HEK293 (cell line): ENCODE results near the gene CCR6.

Source experiments
- BCL6B ChIP-seq: fragments of 450-650 bp; formaldehyde crosslinking; IDR thresholded peaks from 2 replicates; pipeline ENCODE4 v1.5.1; 2017; ENCODE audit warnings: missing biosample characterization, missing genetic modification characterization
- CTCF ChIP-seq: fragments of 450-650 bp; formaldehyde crosslinking; IDR thresholded peaks from 2 replicates; pipeline ENCODE4 v1.5.1; 2016; ENCODE audit warnings: missing biosample characterization, missing genetic modification characterization
- KLF10 ChIP-seq: fragments of 450-650 bp; IDR thresholded peaks from 2 replicates; pipeline ENCODE4 v1.5.1; 2018; ENCODE audit warnings: missing biosample characterization, mild to moderate bottlenecking, missing genetic modification characterization
- MYNN ChIP-seq: fragments of 450-650 bp; formaldehyde crosslinking; IDR thresholded peaks from 2 replicates; pipeline ENCODE4 v1.5.1; 2016; ENCODE audit warnings: missing biosample characterization, missing genetic modification characterization, borderline replicate concordance
- ZBTB20 ChIP-seq: fragments of 450-650 bp; formaldehyde crosslinking; IDR thresholded peaks from 2 replicates; pipeline ENCODE4 v1.5.1; 2016; ENCODE audit warnings: missing biosample characterization, missing genetic modification characterization
- ZNF140 ChIP-seq: fragments of 450-650 bp; formaldehyde crosslinking; IDR thresholded peaks from 2 replicates; pipeline ENCODE4 v1.5.1; 2016; ENCODE audit warnings: missing biosample characterization, missing genetic modification characterization
- ZNF239 ChIP-seq: fragments of 450-650 bp; formaldehyde crosslinking; IDR thresholded peaks from 2 replicates; pipeline ENCODE4 v1.5.1; 2016; ENCODE audit warnings: missing biosample characterization, missing genetic modification characterization
- ZNF350 ChIP-seq: fragments of 450-650 bp; formaldehyde crosslinking; IDR thresholded peaks from 2 replicates; pipeline ENCODE4 v1.5.0; 2017; ENCODE audit warnings: missing biosample characterization, mild to moderate bottlenecking, missing genetic modification characterization
- ZNF423 ChIP-seq: fragments of 450-650 bp; formaldehyde crosslinking; IDR thresholded peaks from 2 replicates; pipeline ENCODE4 v1.5.1; 2016; ENCODE audit warnings: missing biosample characterization, missing genetic modification characterization
- ZNF530 ChIP-seq: fragments of 450-650 bp; formaldehyde crosslinking; IDR thresholded peaks from 2 replicates; pipeline ENCODE4 v1.5.1; 2016; ENCODE audit warnings: low read depth, missing biosample characterization, missing genetic modification characterization
- ZNF791 ChIP-seq: fragments of 450-650 bp; formaldehyde crosslinking; IDR thresholded peaks from 2 replicates; pipeline ENCODE4 v1.5.1; 2016; ENCODE audit warnings: missing biosample characterization, missing genetic modification characterization

- TF ChIP-seq CTCF, result no peak
- no peak for TF ChIP-seq MYNN (tag by site-specific recombination)
- TF ChIP-seq ZNF791 (tag by site-specific recombination), result no peak
- TF ChIP-seq ZNF239, result no peak
- TF ChIP-seq KLF10 (tag by site-specific recombination), result no peak
- TF ChIP-seq ZBTB20, result no peak
- TF ChIP-seq ZNF140 (tag by site-specific recombination), result no peak
- TF ChIP-seq ZNF350 (tag by site-specific recombination), result no peak
- no peak for TF ChIP-seq ZNF530 (tag by site-specific recombination)
- TF ChIP-seq ZNF423, result no peak
- TF ChIP-seq BCL6B, result no peak
Observed at GRCh38 chr6:167073679-167074274, 49.1 kb upstream of the CCR6 start.
